HEK293 (cell line): ENCODE measurements around the gene BLOC1S4.

Experiments used
- CTCF ChIA-PET: fragments of 350-600 bp; formaldehyde crosslinking; extraction: SDS; loops from one replicate; lab custom pipeline; 2021; ENCODE audit warnings: antibody characterized with exemption; lab: Yijun Ruan, JAX
- POLR2A ChIA-PET: fragments of 300-600 bp; formaldehyde crosslinking; extraction: SDS; loops from one replicate; lab custom pipeline; 2020; ENCODE audit warnings: antibody characterized with exemption, inconsistent platforms; lab: Yijun Ruan, JAX
- H3K27ac ChIP-seq: fragments of 200-500 bp; sonication (Bioruptor generic); 2 replicates; pipeline ENCODE4 v1.5.1; 2014; ENCODE audit warnings: low read depth, low read length, control low read depth, inconsistent platforms; ENCODE audit errors: extremely low read depth
- H3K36me3 ChIP-seq, 2 experiments: fragments of 200-500 bp in 1 of 2; sonication (Bioruptor generic) in 1 of 2; 1 replicate in 1 of 2; 2 replicates in 1 of 2; pipeline ENCODE4 v1.5.1; 2014 to 2017; ENCODE audit warnings: inconsistent platforms in 2 of 2, low read length in 2 of 2; ENCODE audit not compliant: control insufficient read depth in 2 of 2, insufficient read depth in 1 of 2
- H3K4me1 ChIP-seq: fragments of 200-500 bp; sonication (Bioruptor generic); 2 replicates; pipeline ENCODE4 v1.5.1; 2014; ENCODE audit warnings: mild to moderate bottlenecking, low read length, inconsistent platforms; ENCODE audit not compliant: control insufficient read depth, insufficient read depth
- H3K4me3 ChIP-seq: 2 replicates; pipeline ENCODE4 v1.5.1; 2011; ENCODE audit warnings: low read depth, mild to moderate bottlenecking, control low read depth, low read length, moderate library complexity
- H3K9me3 ChIP-seq: fragments of 200-500 bp; sonication (Bioruptor generic); 2 replicates; pipeline ENCODE4 v1.5.1; 2014; ENCODE audit warnings: low read depth, low read length, inconsistent platforms; ENCODE audit not compliant: control insufficient read depth, insufficient read depth
- EGR2 ChIP-seq: fragments of 450-650 bp; formaldehyde crosslinking; IDR thresholded peaks from 2 replicates; pipeline ENCODE4 v1.5.1; 2016; ENCODE audit warnings: low read depth, missing biosample characterization, missing genetic modification characterization
- GLI4 ChIP-seq: fragments of 450-650 bp; formaldehyde crosslinking; IDR thresholded peaks from 2 replicates; pipeline ENCODE4 v1.5.1; 2016; ENCODE audit warnings: missing biosample characterization, missing genetic modification characterization
- SETDB1 ChIP-seq: IDR thresholded peaks from one replicate; pipeline ENCODE4 v1.6.1; 2017; ENCODE audit warnings: mild to moderate bottlenecking, low read length, moderate library complexity, mixed read lengths; ENCODE audit not compliant: insufficient read length
- ZFHX2 ChIP-seq: fragments of 450-650 bp; formaldehyde crosslinking; conservative IDR thresholded peaks from 2 replicates; pipeline ENCODE4 v1.5.1; 2016; ENCODE audit warnings: missing biosample characterization, missing genetic modification characterization
- ZFP69B ChIP-seq: fragments of 450-650 bp; formaldehyde crosslinking; IDR thresholded peaks from 2 replicates; pipeline ENCODE4 v1.5.1; 2016; ENCODE audit warnings: missing biosample characterization, missing genetic modification characterization
- ZNF10 ChIP-seq: fragments of 450-650 bp; formaldehyde crosslinking; IDR thresholded peaks from 2 replicates; pipeline ENCODE4 v1.5.1; 2017; ENCODE audit warnings: missing biosample characterization, missing genetic modification characterization
- ZNF112 ChIP-seq: fragments of 450-650 bp; formaldehyde crosslinking; IDR thresholded peaks from 2 replicates; pipeline ENCODE4 v1.5.0; 2017; ENCODE audit warnings: missing biosample characterization, missing genetic modification characterization
- ZNF175 ChIP-seq: fragments of 450-650 bp; formaldehyde crosslinking; IDR thresholded peaks from 2 replicates; pipeline ENCODE4 v1.5.1; 2016; ENCODE audit warnings: missing biosample characterization, missing genetic modification characterization
- ZNF274 ChIP-seq, 2 experiments: fragments of 200-500 bp in 1 of 2; fragments of 450-650 bp in 1 of 2; sonication (Bioruptor generic) in 1 of 2; formaldehyde crosslinking in 1 of 2; IDR thresholded peaks; 2 replicates each; pipeline versions ENCODE4 v1.5.1 to v1.6.1; 2014 to 2016; ENCODE audit warnings: borderline replicate concordance in 1 of 2, inconsistent platforms in 1 of 2, low read length in 1 of 2, missing biosample characterization in 1 of 2, missing genetic modification characterization in 1 of 2
- ZNF366 ChIP-seq: fragments of 450-650 bp; formaldehyde crosslinking; conservative IDR thresholded peaks from 2 replicates; pipeline ENCODE4 v1.5.1; 2016; ENCODE audit warnings: missing biosample characterization, missing genetic modification characterization
- ZNF530 ChIP-seq: fragments of 450-650 bp; formaldehyde crosslinking; IDR thresholded peaks from 2 replicates; pipeline ENCODE4 v1.5.1; 2016; ENCODE audit warnings: low read depth, missing biosample characterization, missing genetic modification characterization
- ZNF747 ChIP-seq: fragments of 450-650 bp; formaldehyde crosslinking; IDR thresholded peaks from 2 replicates; pipeline ENCODE4 v1.5.1; 2016; ENCODE audit warnings: missing biosample characterization, missing genetic modification characterization
- TF ChIP-seq, protein P1 (sequence below): fragments of 450-650 bp; formaldehyde crosslinking; IDR thresholded peaks from 2 replicates; pipeline ENCODE4 v1.5.1; 2016; ENCODE audit warnings: missing biosample characterization, missing genetic modification characterization
- TF ChIP-seq, protein P2 (sequence below): fragments of 450-650 bp; formaldehyde crosslinking; IDR thresholded peaks from 2 replicates; pipeline ENCODE4 v1.5.1; 2016; ENCODE audit warnings: missing biosample characterization, missing genetic modification characterization
- TF ChIP-seq, protein P3 (sequence below): fragments of 450-650 bp; formaldehyde crosslinking; IDR thresholded peaks from 2 replicates; pipeline ENCODE4 v1.5.1; 2016; ENCODE audit warnings: missing biosample characterization, missing genetic modification characterization
- TF ChIP-seq, protein P4 (sequence below): fragments of 450-650 bp; formaldehyde crosslinking; IDR thresholded peaks from 2 replicates; pipeline ENCODE4 v1.5.1; 2016; ENCODE audit warnings: missing biosample characterization, missing genetic modification characterization
- TF ChIP-seq, protein P5 (sequence below): fragments of 450-650 bp; formaldehyde crosslinking; IDR thresholded peaks from 2 replicates; pipeline ENCODE4 v1.5.1; 2016; ENCODE audit warnings: missing biosample characterization, missing genetic modification characterization

Gene BLOC1S4

DNA sequence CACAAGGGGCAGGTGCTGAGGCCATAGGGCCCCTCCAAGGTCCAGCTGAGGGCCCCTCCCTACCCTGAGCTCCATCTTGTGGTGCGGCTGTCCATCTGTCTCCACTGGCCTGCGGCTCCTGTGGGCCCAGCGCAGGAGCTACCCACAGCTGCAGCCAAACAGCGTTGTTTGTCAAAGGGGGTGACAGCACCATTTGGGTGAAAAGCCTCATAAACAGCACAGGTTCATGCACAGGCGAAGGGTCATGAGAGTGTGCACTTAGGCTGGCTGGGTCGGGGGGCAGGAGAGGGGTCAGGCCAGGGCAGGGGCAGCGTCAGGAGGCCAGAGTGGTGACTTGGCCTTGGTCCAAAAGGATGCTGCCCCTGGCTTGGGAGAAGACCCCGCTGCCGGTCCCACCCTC lies 32.3 kb downstream of the BLOC1S4 start:
- CTCF ChIA-PET: interaction anchor here (1.0 kb wide), 1 partner anchor 28 kb away, joined by 4 read pairs; no protein-coding TSS in a partner anchor
- TF ChIP-seq ZNF10 (tag by site-specific recombination) (no peak), ZNF274 (IDR thresholded peaks at IDR 0.05; ENCODE audit: low read length) (no peak), ZNF274 (tag by site-specific recombination; IDR thresholded peaks at IDR 0.05; ENCODE audit: borderline replicate concordance) (no peak), ZNF366 (tag by site-specific recombination) (no peak), ZFP69B (tag by site-specific recombination) (no peak), SETDB1 (no peak), ZNF530 (tag by site-specific recombination) (no peak)
- Histone ChIP-seq H3K4me3 (no peak overlapping the region), H3K4me1 (no peaks in the 10 kb centered on the region), H3K36me3 (no peaks in the 10 kb centered on the region), H3K9me3 (no peaks in the 10 kb centered on the region), H3K27ac (no peak overlapping the region)
- POLR2A ChIA-PET: no interaction called here

DNA sequence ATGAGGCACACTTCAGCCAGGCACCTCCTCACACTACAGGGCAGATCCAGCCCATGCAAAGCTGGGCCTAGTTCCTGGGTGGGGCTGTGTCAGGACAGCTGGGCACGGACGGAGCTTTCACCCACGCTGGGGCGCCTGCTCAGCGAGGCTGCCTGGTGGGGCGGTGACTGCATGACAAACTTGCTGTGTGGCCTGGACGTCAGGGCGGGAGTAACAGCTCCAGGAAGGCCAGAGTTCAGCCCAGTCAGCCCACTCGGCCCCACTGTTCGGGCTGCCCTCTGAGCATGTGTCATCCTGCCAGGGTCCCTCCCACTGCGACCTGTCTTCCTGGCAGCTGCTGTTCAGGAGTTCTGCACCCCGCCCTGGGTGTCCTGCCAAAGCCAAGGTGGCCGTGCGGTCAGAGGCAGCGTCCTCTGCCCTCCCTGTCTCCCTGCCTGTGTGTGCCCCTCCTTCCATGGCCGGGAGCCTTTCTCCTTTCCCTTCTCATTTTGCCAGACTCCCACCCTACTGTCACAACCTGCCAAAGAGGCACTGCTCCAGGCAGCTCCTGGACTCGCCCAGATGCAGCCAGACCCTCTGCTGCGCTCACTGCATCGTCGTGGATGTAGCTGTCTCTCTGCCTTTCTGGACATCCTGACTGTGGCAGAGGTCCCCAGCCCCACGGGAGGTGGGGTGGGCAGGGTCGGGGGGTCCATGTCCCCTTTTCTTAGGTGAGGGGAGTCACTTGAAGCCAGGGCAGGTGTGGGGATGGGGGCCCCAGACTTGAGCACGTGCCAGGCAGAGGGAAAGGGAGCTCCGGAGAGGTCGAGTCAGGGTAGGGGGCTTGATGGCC lies 33.6 kb downstream of the BLOC1S4 start:
- CTCF ChIA-PET: interaction anchor here (1.1 kb wide), 1 partner anchor 124 kb away, joined by 3 read pairs; no protein-coding TSS in a partner anchor
- H3K27ac ChIP-seq: no peak overlapping the region
- POLR2A ChIA-PET: no interaction called here
- TF ChIP-seq, protein P1, sequence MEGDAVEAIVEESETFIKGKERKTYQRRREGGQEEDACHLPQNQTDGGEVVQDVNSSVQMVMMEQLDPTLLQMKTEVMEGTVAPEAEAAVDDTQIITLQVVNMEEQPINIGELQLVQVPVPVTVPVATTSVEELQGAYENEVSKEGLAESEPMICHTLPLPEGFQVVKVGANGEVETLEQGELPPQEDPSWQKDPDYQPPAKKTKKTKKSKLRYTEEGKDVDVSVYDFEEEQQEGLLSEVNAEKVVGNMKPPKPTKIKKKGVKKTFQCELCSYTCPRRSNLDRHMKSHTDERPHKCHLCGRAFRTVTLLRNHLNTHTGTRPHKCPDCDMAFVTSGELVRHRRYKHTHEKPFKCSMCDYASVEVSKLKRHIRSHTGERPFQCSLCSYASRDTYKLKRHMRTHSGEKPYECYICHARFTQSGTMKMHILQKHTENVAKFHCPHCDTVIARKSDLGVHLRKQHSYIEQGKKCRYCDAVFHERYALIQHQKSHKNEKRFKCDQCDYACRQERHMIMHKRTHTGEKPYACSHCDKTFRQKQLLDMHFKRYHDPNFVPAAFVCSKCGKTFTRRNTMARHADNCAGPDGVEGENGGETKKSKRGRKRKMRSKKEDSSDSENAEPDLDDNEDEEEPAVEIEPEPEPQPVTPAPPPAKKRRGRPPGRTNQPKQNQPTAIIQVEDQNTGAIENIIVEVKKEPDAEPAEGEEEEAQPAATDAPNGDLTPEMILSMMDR: no peak
- TF ChIP-seq GLI4 (tag by site-specific recombination): no peak
- TF ChIP-seq EGR2 (tag by site-specific recombination): peak; percentile 49
- TF ChIP-seq ZNF112: no peak
- TF ChIP-seq ZFHX2 (tag by site-specific recombination): peak; percentile 16; the same call in 1 of the 2 replicates
- TF ChIP-seq, protein P2, sequence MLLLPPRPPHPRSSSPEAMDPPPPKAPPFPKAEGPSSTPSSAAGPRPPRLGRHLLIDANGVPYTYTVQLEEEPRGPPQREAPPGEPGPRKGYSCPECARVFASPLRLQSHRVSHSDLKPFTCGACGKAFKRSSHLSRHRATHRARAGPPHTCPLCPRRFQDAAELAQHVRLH (tag by site-specific recombination): no peak
- TF ChIP-seq, all 188 proteins: peak for 2
- Histone ChIP-seq H3K4me1 (no peaks in the 10 kb centered on the region), H3K9me3 (no peaks in the 10 kb centered on the region), H3K4me3 (no peak overlapping the region), H3K36me3 (no peaks in the 10 kb centered on the region)

DNA sequence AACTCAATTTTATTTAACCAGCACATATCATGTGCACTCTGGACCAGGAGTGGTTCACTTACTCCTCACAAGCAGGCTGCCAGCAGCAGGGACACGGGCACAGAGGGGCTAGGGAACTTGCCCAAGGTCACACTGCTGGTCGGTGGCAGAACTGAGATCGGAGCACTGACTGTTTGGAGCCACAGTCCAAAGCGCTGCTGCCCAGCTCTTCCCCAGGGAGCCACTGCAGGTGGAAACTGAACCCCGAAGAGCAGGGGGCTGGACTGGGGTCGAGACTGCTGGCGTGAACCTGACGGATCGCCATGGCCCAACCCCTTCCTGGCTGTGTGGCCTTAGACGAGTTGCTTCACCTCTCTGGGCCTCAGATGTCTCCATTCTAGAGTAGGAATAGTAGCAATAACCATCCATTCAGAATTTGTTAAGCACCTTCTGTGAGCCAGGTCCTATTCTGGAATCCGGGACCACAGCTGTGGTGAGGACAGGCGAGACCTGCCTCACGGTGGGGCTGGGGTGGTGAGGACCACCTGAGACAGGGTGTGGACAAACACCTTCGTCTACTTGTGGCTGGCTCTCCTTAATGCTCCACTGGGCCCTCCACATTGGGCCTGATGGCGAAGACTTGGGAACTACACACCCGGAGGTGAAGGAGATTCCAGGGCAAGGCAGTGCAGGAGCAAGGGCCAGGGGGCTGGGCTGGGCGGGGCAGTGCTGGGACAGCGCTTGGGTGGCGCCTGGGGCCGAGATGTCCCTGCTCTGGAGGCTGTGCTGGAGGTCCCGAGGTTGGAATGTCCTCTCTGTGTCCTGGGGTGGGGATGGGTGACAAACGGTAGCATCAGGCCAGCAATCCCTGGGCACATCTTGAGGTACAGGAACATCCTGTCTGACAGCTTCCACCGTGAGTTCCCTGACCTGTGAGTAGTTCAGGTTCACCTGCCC lies 34.6 kb downstream of the BLOC1S4 start:
- ChIA-PET CTCF (no interaction called here), POLR2A (no interaction called here)
- no peaks in the 10 kb centered on the region for H3K4me1 ChIP-seq
- H3K27ac ChIP-seq: no peak overlapping the region
- H3K9me3 ChIP-seq: no peaks in the 10 kb centered on the region
- TF ChIP-seq, protein P3, sequence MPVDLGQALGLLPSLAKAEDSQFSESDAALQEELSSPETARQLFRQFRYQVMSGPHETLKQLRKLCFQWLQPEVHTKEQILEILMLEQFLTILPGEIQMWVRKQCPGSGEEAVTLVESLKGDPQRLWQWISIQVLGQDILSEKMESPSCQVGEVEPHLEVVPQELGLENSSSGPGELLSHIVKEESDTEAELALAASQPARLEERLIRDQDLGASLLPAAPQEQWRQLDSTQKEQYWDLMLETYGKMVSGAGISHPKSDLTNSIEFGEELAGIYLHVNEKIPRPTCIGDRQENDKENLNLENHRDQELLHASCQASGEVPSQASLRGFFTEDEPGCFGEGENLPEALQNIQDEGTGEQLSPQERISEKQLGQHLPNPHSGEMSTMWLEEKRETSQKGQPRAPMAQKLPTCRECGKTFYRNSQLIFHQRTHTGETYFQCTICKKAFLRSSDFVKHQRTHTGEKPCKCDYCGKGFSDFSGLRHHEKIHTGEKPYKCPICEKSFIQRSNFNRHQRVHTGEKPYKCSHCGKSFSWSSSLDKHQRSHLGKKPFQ (tag by site-specific recombination): no peak
- TF ChIP-seq, protein P4, sequence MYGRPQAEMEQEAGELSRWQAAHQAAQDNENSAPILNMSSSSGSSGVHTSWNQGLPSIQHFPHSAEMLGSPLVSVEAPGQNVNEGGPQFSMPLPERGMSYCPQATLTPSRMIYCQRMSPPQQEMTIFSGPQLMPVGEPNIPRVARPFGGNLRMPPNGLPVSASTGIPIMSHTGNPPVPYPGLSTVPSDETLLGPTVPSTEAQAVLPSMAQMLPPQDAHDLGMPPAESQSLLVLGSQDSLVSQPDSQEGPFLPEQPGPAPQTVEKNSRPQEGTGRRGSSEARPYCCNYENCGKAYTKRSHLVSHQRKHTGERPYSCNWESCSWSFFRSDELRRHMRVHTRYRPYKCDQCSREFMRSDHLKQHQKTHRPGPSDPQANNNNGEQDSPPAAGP (tag by site-specific recombination): no peak
- no peak for TF ChIP-seq ZNF747 (tag by site-specific recombination)
- TF ChIP-seq, protein P5, sequence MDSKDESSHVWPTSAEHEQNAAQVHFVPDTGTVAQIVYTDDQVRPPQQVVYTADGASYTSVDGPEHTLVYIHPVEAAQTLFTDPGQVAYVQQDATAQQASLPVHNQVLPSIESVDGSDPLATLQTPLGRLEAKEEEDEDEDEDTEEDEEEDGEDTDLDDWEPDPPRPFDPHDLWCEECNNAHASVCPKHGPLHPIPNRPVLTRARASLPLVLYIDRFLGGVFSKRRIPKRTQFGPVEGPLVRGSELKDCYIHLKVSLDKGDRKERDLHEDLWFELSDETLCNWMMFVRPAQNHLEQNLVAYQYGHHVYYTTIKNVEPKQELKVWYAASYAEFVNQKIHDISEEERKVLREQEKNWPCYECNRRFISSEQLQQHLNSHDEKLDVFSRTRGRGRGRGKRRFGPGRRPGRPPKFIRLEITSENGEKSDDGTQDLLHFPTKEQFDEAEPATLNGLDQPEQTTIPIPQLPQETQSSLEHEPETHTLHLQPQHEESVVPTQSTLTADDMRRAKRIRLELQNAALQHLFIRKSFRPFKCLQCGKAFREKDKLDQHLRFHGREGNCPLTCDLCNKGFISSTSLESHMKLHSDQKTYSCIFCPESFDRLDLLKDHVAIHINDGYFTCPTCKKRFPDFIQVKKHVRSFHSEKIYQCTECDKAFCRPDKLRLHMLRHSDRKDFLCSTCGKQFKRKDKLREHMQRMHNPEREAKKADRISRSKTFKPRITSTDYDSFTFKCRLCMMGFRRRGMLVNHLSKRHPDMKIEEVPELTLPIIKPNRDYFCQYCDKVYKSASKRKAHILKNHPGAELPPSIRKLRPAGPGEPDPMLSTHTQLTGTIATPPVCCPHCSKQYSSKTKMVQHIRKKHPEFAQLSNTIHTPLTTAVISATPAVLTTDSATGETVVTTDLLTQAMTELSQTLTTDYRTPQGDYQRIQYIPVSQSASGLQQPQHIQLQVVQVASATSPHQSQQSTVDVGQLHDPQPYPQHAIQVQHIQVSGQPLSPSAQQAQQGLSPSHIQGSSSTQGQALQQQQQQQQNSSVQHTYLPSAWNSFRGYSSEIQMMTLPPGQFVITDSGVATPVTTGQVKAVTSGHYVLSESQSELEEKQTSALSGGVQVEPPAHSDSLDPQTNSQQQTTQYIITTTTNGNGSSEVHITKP (tag by site-specific recombination): no peak
- TF ChIP-seq ZNF175 (tag by site-specific recombination): no peak
- no peaks in the 10 kb centered on the region for H3K36me3 ChIP-seq
- no peak overlapping the region for H3K4me3 ChIP-seq
